GM23338 (cell line): ENCODE measurements around the gene DCUN1D2.

Experiments
- CREB1 ChIP-seq: fragments of 250-450 bp; sonication (Bioruptor Pico); IDR thresholded peaks from 2 replicates; pipeline ENCODE4 v1.5.0; 2020; ENCODE audit warnings: low read depth, mild to moderate bottlenecking, moderate library complexity
- ETS1 ChIP-seq: IDR thresholded peaks from 2 replicates; pipeline ENCODE4 v1.6.1; 2016; ENCODE audit warnings: antibody characterized with exemption
- EZH2 ChIP-seq: fragments of 200-600 bp; sonication (generic); IDR thresholded peaks from one replicate; pipeline ENCODE4 v1.8.0; 2017; ENCODE audit warnings: antibody characterized with exemption, mild to moderate bottlenecking, low read depth; ENCODE audit not compliant: unreplicated experiment
- EZH2phosphoT487 ChIP-seq: fragments of 200-600 bp; sonication (generic); IDR thresholded peaks from one replicate; pipeline ENCODE4 v1.8.1; 2018; ENCODE audit warnings: antibody characterized with exemption; ENCODE audit not compliant: unreplicated experiment
- JUNB ChIP-seq: IDR thresholded peaks from one replicate; pipeline ENCODE4 v1.6.1; 2016; ENCODE audit warnings: antibody characterized with exemption; ENCODE audit not compliant: unreplicated experiment
- NANOG ChIP-seq: IDR thresholded peaks from 2 replicates; pipeline ENCODE4 v1.6.1; 2016; ENCODE audit warnings: antibody characterized with exemption, borderline replicate concordance
- POLR2AphosphoS5 ChIP-seq: IDR thresholded peaks from 2 replicates; pipeline ENCODE4 v1.6.1; 2016; ENCODE audit warnings: antibody characterized with exemption, low read depth
- REST ChIP-seq: IDR thresholded peaks from one replicate; pipeline ENCODE4 v1.6.1; 2018; ENCODE audit warnings: antibody characterized with exemption; ENCODE audit not compliant: unreplicated experiment
- STAT1 ChIP-seq: IDR thresholded peaks from one replicate; pipeline ENCODE4 v1.6.1; 2016; ENCODE audit warnings: antibody characterized with exemption; ENCODE audit not compliant: unreplicated experiment
- TF ChIP-seq, protein P1 (sequence below), 2 experiments: fragments of 200-600 bp in 1 of 2; sonication (generic) in 1 of 2; conservative IDR thresholded peaks; 2 replicates each; pipeline versions ENCODE4 v1.5.1 to v1.6.1; 2016 to 2017; ENCODE audit warnings: antibody characterized with exemption in 2 of 2, low read depth in 2 of 2, mild to moderate bottlenecking in 2 of 2, moderate library complexity in 1 of 2
- TF ChIP-seq, protein P2 (sequence below): fragments of 250-450 bp; sonication (Bioruptor Pico); IDR thresholded peaks from 2 replicates; pipeline ENCODE4 v1.5.0; 2020; ENCODE audit warnings: mild to moderate bottlenecking, moderate library complexity

- no peak for TF ChIP-seq EZH2
- TF ChIP-seq, protein P1, sequence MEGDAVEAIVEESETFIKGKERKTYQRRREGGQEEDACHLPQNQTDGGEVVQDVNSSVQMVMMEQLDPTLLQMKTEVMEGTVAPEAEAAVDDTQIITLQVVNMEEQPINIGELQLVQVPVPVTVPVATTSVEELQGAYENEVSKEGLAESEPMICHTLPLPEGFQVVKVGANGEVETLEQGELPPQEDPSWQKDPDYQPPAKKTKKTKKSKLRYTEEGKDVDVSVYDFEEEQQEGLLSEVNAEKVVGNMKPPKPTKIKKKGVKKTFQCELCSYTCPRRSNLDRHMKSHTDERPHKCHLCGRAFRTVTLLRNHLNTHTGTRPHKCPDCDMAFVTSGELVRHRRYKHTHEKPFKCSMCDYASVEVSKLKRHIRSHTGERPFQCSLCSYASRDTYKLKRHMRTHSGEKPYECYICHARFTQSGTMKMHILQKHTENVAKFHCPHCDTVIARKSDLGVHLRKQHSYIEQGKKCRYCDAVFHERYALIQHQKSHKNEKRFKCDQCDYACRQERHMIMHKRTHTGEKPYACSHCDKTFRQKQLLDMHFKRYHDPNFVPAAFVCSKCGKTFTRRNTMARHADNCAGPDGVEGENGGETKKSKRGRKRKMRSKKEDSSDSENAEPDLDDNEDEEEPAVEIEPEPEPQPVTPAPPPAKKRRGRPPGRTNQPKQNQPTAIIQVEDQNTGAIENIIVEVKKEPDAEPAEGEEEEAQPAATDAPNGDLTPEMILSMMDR (conservative IDR thresholded peaks at IDR 0.05; ENCODE audit: low read depth in 2 of 2) = no peak
- no peak for TF ChIP-seq REST
- no peak for TF ChIP-seq POLR2AphosphoS5
- no peak for TF ChIP-seq CREB1 (CRISPR knock-in tag)
- no peak for TF ChIP-seq EZH2phosphoT487
- no peak for TF ChIP-seq JUNB
- TF ChIP-seq, protein P2, sequence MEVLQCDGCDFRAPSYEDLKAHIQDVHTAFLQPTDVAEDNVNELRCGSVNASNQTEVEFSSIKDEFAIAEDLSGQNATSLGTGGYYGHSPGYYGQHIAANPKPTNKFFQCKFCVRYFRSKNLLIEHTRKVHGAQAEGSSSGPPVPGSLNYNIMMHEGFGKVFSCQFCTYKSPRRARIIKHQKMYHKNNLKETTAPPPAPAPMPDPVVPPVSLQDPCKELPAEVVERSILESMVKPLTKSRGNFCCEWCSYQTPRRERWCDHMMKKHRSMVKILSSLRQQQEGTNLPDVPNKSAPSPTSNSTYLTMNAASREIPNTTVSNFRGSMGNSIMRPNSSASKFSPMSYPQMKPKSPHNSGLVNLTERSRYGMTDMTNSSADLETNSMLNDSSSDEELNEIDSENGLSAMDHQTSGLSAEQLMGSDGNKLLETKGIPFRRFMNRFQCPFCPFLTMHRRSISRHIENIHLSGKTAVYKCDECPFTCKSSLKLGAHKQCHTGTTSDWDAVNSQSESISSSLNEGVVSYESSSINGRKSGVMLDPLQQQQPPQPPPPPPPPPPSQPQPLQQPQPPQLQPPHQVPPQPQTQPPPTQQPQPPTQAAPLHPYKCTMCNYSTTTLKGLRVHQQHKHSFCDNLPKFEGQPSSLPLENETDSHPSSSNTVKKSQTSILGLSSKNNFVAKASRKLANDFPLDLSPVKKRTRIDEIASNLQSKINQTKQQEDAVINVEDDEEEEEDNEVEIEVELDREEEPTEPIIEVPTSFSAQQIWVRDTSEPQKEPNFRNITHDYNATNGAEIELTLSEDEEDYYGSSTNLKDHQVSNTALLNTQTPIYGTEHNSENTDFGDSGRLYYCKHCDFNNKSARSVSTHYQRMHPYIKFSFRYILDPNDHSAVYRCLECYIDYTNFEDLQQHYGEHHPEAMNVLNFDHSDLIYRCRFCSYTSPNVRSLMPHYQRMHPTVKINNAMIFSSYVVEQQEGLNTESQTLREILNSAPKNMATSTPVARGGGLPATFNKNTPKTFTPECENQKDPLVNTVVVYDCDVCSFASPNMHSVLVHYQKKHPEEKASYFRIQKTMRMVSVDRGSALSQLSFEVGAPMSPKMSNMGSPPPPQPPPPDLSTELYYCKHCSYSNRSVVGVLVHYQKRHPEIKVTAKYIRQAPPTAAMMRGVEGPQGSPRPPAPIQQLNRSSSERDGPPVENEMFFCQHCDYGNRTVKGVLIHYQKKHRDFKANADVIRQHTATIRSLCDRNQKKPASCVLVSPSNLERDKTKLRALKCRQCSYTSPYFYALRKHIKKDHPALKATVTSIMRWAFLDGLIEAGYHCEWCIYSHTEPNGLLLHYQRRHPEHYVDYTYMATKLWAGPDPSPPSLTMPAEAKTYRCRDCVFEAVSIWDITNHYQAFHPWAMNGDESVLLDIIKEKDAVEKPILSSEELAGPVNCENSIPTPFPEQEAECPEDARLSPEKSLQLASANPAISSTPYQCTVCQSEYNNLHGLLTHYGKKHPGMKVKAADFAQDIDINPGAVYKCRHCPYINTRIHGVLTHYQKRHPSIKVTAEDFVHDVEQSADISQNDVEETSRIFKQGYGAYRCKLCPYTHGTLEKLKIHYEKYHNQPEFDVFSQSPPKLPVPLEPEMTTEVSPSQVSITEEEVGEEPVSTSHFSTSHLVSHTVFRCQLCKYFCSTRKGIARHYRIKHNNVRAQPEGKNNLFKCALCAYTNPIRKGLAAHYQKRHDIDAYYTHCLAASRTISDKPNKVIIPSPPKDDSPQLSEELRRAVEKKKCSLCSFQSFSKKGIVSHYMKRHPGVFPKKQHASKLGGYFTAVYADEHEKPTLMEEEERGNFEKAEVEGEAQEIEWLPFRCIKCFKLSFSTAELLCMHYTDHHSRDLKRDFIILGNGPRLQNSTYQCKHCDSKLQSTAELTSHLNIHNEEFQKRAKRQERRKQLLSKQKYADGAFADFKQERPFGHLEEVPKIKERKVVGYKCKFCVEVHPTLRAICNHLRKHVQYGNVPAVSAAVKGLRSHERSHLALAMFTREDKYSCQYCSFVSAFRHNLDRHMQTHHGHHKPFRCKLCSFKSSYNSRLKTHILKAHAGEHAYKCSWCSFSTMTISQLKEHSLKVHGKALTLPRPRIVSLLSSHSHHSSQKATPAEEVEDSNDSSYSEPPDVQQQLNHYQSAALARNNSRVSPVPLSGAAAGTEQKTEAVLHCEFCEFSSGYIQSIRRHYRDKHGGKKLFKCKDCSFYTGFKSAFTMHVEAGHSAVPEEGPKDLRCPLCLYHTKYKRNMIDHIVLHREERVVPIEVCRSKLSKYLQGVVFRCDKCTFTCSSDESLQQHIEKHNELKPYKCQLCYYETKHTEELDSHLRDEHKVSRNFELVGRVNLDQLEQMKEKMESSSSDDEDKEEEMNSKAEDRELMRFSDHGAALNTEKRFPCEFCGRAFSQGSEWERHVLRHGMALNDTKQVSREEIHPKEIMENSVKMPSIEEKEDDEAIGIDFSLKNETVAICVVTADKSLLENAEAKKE (CRISPR knock-in tag) = no peak
- no peak for TF ChIP-seq NANOG
- no peak for TF ChIP-seq ETS1
- TF ChIP-seq STAT1 = no peak
Measured at GRCh38 chr13:113448545-113448884, 42.0 kb downstream of the DCUN1D2 start.
